H1 (cell line): Measurements from ENCODE around the gene HSF5. TPM values are rescaled to one million over a fixed set of nuclear protein-coding genes. Genes with fewer than 3 reads are reported as not detected.

Source experiments
- CTBP2 ChIP-seq: IDR thresholded peaks from 2 replicates; pipeline ENCODE4 v1.7.0; 2011; ENCODE audit warnings: borderline replicate concordance, mild to moderate bottlenecking, moderate library complexity, mixed read lengths, low read length; ENCODE audit not compliant: insufficient read depth, insufficient read length
- JUND ChIP-seq: IDR thresholded peaks from 2 replicates; pipeline ENCODE4 v1.6.1; 2011; ENCODE audit warnings: mild to moderate bottlenecking, improper control_type of control experiment, low read length
- NANOG ChIP-seq: IDR thresholded peaks from 2 replicates; pipeline ENCODE4 v1.6.1; 2011; ENCODE audit warnings: low read length, low read depth, mild to moderate bottlenecking, inconsistent platforms; ENCODE audit not compliant: insufficient read depth, poor library complexity, severe bottlenecking
- NRF1 ChIP-seq: IDR thresholded peaks from 2 replicates; pipeline ENCODE4 v1.6.1; 2011; ENCODE audit warnings: mild to moderate bottlenecking, low read depth, low read length, improper control_type of control experiment
- polyA plus RNA-seq, 7 experiments: library from polyadenylated mRNA; depleted of rRNA in 3 of 7; stranded (reverse) in 5 of 7; unstranded in 2 of 7; fragments of >200 nt in 5 of 7; fragments of 200-250 nt in 2 of 7; gene quantifications; 1 replicate in 5 of 7; 2 replicates in 1 of 7; 4 replicates in 1 of 7; pipeline versions ENCODE4 v1.2.1 to v1.2.3, GENCODE V29; 2011 to 2013; ENCODE audit warnings: missing spikeins in 2 of 7, mixed read lengths in 2 of 7
- total RNA-seq: library from RNA; stranded (reverse); fragmentation: NEBNext Ultra II Directional; extraction: Animal tissue kit (Norgen Biotek cat#: 25700); gene quantifications from 2 replicates; pipeline ENCODE4 v1.2.1, GENCODE V29; 2021

The HSF5 gene
- total and polyA plus RNA-seq, 2 of the 8 experiments (the other 6 are each of a cell fraction or from before 2014, with no cell fraction given): not detected

GRCh38 chr17:58533616-58534188 is 45.5 kb upstream of the HSF5 start (continued):
- TF ChIP-seq NANOG (no peak), CTBP2 (no peak), JUND (no peak), NRF1 (no peak)
- TF ChIP-seq, all 59 proteins: peak for 0
